ENCODE data around the gene DSCAM.

- TF ChIP-seq POLR2AphosphoS5 (IDR thresholded peaks at IDR 0.05; ENCODE audit: insufficient read depth, low read depth, low read length) = no peak
- no peak for TF ChIP-seq POLR2A (IDR thresholded peaks at IDR 0.05; ENCODE audit: low read depth, low read length)
- TF ChIP-seq, protein P1, sequence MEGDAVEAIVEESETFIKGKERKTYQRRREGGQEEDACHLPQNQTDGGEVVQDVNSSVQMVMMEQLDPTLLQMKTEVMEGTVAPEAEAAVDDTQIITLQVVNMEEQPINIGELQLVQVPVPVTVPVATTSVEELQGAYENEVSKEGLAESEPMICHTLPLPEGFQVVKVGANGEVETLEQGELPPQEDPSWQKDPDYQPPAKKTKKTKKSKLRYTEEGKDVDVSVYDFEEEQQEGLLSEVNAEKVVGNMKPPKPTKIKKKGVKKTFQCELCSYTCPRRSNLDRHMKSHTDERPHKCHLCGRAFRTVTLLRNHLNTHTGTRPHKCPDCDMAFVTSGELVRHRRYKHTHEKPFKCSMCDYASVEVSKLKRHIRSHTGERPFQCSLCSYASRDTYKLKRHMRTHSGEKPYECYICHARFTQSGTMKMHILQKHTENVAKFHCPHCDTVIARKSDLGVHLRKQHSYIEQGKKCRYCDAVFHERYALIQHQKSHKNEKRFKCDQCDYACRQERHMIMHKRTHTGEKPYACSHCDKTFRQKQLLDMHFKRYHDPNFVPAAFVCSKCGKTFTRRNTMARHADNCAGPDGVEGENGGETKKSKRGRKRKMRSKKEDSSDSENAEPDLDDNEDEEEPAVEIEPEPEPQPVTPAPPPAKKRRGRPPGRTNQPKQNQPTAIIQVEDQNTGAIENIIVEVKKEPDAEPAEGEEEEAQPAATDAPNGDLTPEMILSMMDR (IDR thresholded peaks at IDR 0.05; ENCODE audit: extremely low read depth in 1 of 2, insufficient read depth in 1 of 2, low read depth in 1 of 2, low read length in 2 of 2) = no peak
- no peak for TF ChIP-seq EZH2 (IDR thresholded peaks at IDR 0.05; ENCODE audit: borderline replicate concordance, low read depth, low read length, severe bottlenecking)
- no peak for TF ChIP-seq FOS (IDR thresholded peaks at IDR 0.05; ENCODE audit: borderline replicate concordance, insufficient read depth, low read length)
- no peak for TF ChIP-seq MYC (IDR thresholded peaks at IDR 0.05; ENCODE audit: low read depth, low read length)
- no peak for TF ChIP-seq JUN (IDR thresholded peaks at IDR 0.05; ENCODE audit: borderline replicate concordance, insufficient read depth, insufficient read length, low read depth)
- TF ChIP-seq MAX (IDR thresholded peaks at IDR 0.05; ENCODE audit: insufficient read depth, insufficient read length) = no peak
- TF ChIP-seq GATA2 (IDR thresholded peaks at IDR 0.05; ENCODE audit: insufficient read depth, insufficient read length, low read depth, low read length) = no peak
These were observed 577.7 kb downstream of the DSCAM start for GRCh38 chr21:40269239-40269638.
